ENCODE data around the gene CCNY.
"Not testable (repeated sequence)": the region's sequence is repeated elsewhere in the genome, so short reads cannot be mapped to it uniquely, and the experiment has no call there.

CCNY gene

DNA sequence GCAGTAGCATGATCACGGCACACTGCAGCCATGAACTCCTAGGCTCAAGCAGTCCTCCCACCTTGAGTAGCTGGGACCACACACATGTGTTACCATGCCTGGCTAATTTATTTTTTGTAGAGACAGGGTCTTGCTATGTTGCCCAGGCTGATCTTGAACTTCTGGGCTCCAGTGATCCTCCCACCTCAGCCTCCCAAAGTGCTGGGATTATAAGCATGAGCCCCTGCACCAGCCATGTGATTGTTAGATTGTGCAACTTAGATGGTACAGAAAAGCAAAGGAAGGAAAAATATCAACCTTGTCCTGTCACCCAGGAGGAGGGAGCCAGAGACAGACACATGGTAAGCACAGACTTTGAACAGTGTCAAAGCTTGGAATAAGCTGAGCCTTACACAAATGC lies 73.5 kb downstream of the CCNY start:
- FAIRE-seq, result no peak

DNA sequence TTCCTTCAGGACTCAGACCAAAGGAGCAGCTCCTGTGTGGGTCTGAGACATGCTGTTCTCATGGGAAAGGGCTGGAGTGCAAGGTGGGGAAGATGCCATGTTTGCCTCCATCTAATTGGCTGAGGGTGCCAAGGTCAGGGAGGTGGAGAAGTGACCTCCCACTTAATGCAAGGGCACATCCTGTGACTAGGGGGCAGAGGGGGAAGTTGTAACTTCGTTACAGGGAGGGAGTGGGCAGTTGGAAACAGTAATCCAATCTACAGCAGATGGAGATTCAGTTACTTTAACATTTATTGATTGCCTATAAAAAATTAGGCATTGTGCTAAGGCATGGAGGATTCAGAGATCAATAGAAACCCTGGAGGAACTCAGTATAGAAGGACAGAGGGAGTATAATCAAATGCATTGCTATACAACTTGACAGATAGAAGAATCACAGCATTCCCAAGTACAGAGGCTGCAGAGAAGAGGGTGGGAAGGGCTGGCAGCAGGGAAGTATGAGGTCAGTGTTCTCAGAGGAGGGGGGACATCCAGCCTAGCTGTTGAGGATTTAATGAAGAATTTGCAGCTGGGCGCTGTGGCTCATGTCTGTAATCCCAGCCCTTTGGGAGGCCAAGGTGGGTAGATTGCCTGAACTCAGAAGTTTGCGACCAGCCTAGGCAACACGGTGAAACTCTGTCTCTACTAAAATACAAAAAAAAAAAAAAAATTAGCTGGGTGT lies 75.9 kb downstream of the CCNY start:
- FAIRE-seq, result no peak

DNA sequence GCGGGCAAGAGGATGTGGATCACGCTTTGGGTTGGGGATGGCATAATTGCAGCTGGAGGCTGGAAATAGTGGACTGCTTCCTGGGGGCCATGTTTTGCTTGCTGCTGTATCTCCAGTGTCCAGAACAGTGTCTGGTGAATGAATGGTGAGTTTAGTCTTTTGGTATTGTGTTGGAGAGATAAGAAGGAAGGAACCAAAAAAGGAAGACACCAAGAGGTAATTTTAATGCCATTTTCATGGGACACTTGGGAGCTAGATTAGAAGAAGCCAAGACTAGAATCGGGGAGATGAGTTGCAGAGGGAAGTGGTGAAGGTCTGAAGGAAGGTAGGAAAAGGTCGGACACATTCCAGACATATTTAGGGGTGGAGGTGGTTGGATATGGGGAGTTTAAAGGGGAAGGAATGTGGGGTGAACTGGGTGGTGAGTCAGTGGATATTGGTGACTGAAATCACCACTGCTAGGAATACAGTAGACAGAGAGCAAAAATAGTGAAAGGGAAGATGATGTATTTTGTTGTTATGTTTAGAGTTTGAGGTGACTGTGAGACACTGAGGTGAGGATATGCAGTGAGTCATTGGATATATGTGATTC lies 76.7 kb downstream of the CCNY start:
- FAIRE-seq, result no peak

DNA sequence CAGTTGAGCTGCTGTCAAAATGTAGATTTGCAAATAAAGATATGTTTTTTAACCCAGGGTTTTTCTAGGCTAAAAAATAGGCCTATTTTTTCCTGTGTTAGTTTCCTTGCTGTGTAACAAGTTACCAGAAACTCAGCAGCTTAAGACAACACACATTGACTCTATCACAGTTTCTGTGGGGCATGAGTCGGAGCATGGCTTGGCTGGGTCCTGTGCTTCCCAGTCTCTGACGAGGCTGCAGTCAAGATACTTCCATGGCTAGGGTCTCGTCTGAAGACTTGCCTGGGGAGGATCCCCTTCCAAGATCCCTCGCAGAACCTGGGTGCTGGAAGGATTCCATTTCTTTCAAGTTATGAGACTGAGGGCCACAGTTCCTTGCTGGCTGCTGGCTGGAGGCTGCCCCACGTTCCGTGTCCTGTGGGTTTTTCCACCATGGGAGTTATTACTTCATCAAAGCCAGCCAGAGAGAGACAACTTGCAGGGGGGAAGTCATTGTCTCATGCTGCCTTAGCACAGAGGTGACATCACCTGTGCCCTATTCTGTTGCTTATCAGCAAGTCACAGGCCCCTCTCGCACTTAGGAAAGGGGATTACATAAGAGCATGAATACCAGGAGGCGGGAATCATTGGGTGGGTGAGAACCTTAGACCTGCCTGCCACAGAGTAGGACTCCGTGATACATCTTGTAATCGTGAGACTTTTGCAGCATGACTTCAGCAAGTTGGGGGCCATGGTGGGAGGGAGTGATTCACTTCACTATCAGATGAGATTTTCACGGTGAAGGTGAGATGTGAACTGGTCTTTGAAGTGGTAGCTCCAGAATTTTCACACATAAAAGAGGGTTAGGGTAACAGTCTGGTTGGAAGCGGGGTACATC lies 77.9 kb downstream of the CCNY start:
- no peak for FAIRE-seq

DNA sequence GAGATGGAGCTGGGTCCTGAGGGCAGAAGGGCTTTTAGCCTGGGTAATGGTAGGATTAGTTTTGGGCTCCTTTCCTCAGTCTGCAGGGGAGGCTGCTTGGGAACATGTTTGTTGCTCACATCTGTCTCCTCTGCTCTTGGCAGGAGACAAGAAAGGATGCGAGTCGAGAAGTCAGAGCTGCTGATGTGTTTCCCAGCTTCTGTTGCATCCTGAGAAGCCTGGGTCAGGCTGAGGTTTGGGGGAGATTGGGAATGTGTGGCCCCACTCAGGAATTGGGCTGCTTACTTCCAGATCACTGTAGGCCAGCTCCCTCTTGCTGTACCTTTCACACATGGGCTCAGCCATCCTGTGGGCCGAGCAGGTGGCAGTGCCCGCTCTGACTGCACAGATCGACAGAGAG lies 79.2 kb downstream of the CCNY start:
- no peak for FAIRE-seq

DNA sequence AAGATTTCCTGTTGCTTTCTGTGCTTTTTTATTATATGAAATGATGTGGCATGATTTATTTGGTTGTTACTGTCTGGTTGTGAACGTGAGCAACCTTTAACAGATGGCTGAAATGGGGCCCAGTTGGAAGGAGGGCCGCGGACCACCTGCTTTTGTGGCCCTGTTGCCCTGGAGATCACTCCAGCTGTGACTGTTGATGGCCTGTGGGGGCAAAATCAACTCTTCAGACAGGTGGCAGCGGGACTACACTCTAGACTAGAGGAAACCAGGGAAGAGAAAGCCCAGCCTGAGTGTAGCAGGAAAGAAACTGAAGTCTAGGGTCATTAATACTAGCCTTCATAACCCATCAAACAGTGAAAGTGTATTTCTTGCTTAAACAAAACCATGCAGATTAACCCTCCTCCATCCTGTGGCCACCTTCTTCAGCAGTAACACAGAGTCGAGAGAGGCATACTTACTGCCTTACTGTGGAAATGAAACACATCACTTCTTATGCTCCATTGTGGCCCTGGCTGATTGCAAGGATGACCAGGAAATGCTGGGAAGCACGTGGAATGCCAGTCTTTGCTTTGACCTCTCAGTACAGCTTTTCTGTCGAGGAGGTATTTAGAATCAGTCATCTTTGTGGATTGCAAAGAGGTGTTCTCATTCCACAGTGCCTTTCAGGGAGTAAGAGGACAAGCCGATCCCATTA lies 80.5 kb downstream of the CCNY start:
- no peak for FAIRE-seq

DNA sequence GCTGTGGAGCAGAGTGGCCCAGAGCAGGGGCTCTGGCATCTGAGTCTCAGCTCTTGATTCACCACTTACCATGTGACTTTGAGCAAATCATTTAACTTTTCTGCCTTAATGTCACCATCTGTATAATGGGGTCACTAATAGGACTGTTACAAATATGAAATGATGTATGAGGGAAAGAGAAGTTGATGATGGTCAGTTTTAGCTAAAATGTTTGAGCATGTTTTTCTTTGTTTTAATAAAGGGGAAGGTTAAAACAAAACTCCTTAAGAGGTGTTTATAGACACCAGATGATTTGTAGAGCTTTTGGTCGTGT lies 81.0 kb downstream of the CCNY start:
- FAIRE-seq, result no peak

DNA sequence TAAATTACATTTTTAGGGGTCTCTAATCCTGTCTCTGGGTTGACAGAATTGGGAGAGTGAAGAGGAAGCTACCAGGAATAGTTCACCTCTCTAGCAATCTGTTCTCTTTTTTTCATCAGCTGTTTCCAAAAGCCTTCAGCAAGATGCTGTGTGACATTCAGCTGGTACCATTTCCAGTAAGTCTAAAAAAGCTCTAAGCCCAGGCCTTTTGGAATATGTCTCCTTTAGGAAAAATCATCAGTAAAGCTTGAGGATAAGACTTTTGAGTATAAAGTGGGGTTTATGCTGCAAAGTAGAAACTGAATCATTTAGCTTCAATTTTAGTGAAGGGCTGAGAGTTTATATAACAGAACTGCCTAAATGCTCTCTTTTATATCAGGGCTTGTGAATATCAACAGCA lies 81.5 kb downstream of the CCNY start:
- FAIRE-seq, result no peak

DNA sequence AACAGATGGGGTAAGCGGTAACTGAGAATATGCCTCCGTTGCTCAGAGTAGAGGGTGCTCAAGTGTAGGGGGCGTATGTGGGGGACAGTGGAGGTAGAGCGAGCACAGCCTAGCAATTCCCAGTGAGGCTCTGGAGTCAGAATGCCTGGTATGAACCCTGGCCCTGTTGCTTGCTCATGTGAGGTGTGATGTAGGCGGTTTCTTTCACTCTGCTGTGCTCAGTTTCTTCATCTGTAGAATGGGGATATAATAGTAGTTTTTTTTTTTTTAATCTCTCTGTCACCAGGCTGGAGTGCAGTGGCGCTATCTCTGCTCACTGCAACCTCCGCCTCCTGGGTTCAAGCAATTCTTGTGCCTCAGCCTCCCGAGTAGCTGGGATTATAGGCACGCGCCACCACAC lies 82.3 kb downstream of the CCNY start:
- FAIRE-seq, result not testable (repeated sequence)

DNA sequence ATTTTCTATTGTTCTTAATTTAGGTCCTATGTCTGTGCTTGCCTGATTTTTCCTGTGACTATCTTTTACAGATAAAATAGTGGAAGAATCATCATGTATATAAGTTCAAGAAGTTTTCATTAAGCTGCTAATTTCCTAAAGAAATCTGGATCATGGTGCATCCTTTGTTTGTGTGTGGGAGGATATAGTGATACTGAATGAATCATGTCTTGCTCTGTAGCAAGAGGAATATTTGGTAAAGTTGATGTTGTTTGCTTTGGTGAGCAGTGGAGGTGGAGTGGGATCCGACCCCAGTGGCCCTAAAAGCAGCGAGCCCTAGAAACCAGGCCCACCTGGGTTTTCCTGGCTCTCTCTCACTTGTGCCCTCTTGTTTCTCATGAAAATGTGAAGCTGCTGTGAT lies 83.7 kb downstream of the CCNY start:
- no peak for FAIRE-seq

DNA sequence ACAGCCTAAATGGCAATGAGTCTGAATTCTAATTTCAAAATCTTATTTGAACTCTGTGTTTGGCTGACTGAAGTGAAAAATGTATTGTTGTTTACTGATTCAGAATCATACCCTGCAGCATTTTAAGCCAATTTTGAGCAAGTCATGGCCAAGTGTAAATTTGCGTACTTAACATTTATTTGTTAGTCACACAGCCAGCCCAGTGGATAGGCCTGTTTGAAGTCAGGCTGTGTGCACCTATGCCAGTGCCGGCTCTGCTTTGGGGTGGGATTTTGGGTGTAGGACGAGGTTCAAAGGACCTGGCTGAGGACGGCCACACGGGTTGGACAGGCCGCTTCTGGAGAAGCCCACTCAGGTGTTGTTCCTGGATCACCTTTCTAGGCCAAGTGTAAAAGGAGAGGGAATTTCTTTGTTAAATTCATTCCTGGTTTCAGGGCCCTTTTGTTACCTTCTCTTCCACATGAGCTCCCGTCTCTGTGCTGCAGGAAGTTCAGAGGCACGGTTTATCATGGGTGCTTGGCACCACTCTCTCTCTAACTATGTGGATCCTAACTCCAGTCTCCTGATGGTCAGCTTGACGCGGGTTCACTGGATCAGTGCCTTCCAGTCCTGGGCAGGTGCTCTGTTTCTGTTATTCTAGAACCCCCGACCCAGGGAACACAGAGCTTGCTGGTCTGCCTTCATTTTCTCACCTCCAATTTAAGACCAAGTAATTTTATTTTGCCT lies 84.7 kb downstream of the CCNY start:
- FAIRE-seq, result no peak

DNA sequence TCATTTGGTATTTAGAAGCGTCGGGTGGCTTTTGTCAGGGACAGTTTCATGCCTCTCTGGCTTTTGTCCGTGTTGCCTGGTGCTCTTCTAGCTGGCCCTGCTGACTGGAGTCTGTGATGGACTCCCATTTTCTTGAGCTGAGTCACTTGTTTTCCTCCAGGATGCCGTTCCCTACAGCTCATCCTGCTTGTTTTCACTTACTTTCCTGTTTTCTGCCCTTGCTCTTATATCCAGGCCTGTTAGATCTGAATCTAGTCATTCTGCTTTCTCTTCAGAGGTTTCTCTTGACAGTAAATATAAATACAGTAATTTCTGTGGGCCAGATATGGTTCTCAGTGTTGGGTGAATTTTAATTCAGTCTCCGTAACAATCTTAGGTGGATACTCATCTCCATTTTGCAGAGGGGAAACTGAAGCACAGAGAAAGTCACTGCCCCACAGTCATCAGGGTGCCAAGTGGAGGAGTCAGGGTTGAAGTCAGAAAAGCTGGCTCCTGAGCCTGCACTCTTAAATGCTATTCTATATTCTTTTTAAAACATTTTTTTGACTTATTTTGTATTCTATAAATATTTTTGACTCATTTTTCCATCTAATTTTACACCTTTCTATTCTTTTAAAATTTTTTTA lies 85.4 kb downstream of the CCNY start:
- FAIRE-seq, result no peak

DNA sequence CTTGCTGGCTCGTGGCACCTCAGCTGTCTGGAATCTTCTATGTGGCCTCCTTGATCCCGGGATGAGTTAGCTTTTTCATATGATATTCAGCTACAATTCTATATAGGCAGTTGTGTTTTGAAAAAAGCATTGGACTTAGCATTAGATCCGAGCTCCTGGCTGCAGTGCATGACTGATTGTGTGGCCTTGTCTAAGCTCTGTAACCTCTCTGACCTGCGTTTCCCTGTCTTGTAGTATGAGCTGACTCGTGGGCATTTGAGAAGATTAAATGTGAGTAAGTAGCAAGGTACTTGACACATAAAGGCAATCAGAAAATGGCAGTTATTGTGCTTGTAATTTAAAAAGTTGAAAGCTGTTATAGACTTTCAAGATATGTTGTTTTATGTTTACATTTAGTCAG lies 85.9 kb downstream of the CCNY start:
- no peak for FAIRE-seq

DNA sequence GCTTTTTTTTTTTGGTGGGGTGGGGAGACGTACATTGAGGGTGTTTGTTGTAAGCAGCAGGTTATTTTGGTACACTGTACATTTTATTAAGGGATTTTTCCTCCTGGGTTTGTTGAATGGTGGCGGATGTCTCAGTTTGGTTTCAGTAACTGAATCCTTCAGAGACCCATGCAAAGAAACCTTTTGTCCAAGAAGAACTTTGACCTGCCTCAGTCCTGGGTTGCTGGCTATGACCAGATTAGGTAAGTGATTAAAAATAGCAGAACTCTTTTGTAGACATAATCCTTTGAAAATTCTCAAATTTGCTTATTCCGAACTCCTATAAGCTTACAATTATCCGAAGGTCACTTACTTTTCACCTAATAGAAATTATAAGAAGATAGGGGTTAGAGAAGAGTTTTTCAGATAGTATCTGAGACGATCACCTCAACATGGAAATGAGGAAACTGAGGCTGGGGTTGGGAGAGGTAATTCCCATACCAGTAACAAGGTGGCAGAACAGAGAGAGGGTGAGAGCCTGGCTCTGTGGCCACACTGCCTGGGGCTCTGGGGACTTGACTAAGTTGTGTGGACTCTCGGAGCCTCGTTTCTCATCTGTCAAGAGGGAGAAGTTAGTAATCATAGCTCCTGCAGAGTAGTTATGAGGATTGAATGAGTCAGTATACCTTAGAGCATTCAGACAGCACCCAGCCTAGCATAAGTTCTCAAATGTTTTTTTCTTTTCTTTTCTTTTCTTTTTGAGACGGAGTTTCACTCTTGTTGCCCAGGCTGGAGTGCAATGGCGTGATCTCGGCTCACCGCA lies 87.4 kb downstream of the CCNY start:
- no peak for FAIRE-seq

DNA sequence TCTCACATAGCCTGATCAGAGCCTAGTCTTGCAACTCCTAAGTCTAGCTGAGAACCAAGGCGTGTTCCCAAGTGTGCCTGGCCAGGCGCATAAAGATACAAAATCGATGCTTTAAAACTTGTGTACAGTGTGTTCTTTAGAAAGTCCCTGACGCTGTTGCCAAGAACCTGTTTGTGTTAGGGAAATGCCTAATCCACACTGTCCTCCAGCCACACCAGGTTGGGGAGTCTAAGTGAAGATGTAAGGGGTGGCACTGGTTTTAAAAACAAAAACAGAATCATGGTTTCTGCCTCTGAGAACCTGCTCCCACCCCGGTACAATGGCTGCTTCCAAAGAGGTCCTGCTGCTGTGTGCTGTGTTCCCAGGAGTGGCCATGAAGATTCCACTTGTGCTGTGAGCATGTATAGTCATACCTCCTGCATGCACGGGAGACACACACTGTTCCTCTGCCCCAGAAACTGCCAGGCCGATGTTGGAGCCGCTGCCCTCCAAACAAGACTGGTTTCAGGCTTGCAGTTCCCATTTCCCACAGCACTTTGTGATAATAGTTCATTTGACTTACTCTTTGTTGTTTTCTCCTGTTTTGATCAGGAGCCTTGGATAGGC lies 88.5 kb downstream of the CCNY start:
- no peak for FAIRE-seq

DNA sequence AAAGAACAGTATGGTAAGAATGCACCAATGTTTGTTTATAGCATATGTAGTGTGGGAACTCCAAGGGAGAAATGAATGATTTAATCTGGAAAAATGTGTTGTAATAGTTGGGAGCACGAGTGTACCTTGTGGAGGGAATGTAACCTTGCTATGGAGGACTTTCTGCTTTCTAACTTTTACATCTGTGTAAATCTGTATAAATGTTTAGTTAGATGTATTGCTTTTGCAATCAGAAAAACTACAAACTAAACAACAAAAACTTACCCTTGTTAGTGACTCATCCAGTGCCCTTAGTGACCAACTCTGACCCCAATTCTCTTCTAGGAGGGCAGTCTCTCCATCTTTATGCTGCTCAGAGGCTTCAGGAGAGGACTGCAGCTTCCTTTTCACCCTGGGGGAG lies 89.3 kb downstream of the CCNY start:
- no peak for FAIRE-seq

DNA sequence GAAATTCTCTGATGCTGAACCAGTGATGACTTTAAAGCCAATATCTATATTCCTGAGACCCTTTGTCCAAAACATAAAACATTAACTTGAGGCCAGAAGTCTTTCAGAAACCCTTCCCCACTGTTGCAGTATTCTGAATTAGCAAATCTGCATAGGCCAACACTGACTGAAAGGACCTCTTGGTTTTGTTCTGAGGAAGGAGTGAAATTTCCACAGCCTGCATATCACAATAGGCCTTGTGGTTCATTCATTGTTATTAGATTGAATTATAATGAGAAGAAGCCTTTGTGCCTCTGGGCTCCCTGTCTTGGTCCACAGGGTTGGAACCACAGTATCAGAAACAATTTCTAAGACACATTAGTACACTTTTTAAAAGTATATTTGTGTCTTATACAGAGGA lies 90.3 kb downstream of the CCNY start:
- no peak for FAIRE-seq

DNA sequence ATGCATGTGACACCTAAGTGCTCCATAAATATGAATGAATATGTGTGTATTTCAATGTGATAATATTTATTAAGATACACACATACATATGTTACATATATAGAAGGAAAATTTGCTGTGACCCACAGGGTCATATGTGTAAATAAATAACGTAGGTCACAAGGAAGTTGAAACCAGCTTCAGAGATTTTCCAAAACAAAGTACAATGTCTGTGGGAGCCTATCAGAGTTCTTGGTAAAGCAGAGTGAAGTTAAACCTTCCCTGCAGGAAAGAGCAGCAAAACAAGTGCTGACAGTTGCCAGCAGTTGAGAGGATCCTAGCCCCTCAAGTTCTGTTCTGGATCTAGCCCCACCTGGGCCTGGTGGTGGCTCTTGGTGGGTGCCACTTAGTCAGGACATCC lies 91.2 kb downstream of the CCNY start:
- no peak for FAIRE-seq

DNA sequence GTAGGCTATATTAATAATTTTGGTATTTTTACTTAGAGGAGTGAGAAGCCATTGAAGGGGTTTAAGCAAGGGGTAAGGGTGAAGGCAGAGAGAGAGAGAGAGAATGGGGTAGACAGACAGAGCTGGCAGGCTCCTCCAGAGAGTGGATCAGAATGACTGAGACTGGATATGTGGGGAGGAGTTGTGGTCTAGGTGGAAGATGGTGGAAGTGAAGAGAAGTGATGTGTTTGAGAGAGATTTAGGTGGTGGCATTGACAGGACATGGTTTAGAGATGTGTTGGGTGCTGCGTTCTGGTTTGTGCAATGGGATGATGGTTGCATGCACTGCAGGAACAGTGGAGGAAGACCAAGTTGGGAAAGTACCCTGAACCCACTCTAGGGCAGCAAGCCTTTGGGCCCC lies 92.2 kb downstream of the CCNY start:
- no peak for FAIRE-seq

DNA sequence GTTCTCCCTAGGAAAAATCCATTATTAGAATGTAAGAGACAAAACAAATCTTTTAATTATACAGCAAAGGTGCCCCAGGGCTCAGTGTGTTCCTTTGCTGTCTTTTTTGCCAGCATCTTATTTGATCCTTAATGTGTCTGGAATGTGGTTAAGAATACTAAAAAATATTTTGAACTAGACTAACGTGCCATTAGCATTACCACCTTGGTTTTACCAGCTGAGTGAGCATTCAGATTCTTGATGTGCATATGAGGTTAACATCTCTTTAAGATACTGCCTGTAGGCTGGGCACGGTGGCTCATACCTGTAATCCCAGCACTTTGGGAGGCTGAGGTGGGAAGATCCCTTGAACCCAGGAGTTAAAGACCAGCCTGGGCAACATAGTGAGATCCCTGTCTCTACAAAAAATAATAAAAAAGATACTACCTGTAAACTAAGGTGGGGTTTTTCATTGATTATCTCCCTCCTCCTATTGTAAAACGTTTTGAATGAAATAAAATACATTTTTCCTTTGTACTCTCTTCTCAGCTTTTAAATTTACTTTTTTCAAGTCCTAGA lies 96.6 kb downstream of the CCNY start:
- no peak for FAIRE-seq

Measured in G401.6 (cell line).